Measurements from ENCODE around the gene PHKA2.
"Not testable (repeated sequence)": the region's sequence is repeated elsewhere in the genome, so short reads cannot be mapped to it uniquely, and the experiment has no call there.

PHKA2 gene

GRCh38 chrX:18871161-18871890, 112.6 kb downstream of the PHKA2 start:
- no peak for DNase-seq (ENCODE audit: low read depth)

- DNase-seq (ENCODE audit: low read depth): no peak
Measured at GRCh38 chrX:18864390-18864920, 119.5 kb downstream of the PHKA2 start.

- DNase-seq (ENCODE audit: low read depth): no peak
Measured at GRCh38 chrX:18861511-18861910, 122.4 kb downstream of the PHKA2 start.

GRCh38 chrX:18856645-18856997, 127.3 kb downstream of the PHKA2 start:
- no peak for DNase-seq (ENCODE audit: low read depth)

- peak; percentile 14 for DNase-seq (ENCODE audit: low read depth)
Measured at GRCh38 chrX:18855919-18856644, 127.8 kb downstream of the PHKA2 start.

- not testable (repeated sequence) for DNase-seq (ENCODE audit: low read depth)
Measured at GRCh38 chrX:18847901-18848300, 136.0 kb downstream of the PHKA2 start.

All from ELR (cell line).